ENCODE measurements around the gene B4GALT6. TPM values are rescaled to one million over a fixed set of nuclear protein-coding genes. Genes with fewer than 3 reads are reported as not detected.

B4GALT6 gene
- total RNA-seq, 1 donor from 2014 or later, result 0.32 TPM

GRCh38 chr18:31722369-31722957, 38.1 kb upstream of the B4GALT6 start:
- Histone ChIP-seq H3K4me3 (no peak overlapping the region), H3K9me3 (no peaks in the 10 kb centered on the region), H3K27me3 (no peaks in the 10 kb centered on the region), H3K36me3 (no peaks in the 10 kb centered on the region), H3K27ac (no peak overlapping the region), H3K4me1 (peaks cover 0 to 10% of the 10 kb centered on the region in 2 donors)
- intact Hi-C loops (cut with DNase I), result loop anchor here (2.0 to 5.0 kb wide), 3 partner anchors 38 to 235 kb away; partner anchors contain the start of gene B4GALT6
- TF ChIP-seq CTCF (IDR thresholded peaks at IDR 0.05), result peak; percentile 44 to 86 (median 79)
- peak; percentile 16 to 89 for DNase-seq (ENCODE audit: low spot score in 2 of 2)

DNA sequence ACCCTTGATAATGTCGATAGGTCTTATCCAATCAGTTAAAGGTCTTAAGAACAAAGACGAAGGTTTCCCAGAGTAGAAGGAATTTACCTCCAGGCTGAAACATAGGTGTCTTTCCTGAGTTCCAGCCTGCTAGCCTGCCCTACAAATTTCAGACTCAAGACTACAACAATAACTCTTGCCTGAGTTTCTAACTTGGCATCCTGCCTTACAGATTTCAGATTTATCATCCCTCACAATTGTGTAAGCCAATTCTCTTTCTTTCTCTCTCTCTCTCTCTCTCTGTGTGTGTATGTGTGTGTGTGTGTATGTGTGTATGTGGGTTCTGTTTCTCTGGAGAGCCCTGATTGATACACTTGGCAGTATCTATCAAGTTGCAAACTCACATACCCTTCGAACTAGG, 37.2 kb upstream of the B4GALT6 start:
- Histone ChIP-seq H3K9me3 (no peaks in the 10 kb centered on the region), H3K36me3 (no peaks in the 10 kb centered on the region), H3K4me1 (peaks cover 0 to 10% of the 10 kb centered on the region in 2 donors), H3K27me3 (no peaks in the 10 kb centered on the region), H3K27ac (no peak overlapping the region), H3K4me3 (no peak overlapping the region)
- no peak for DNase-seq (ENCODE audit: low spot score in 2 of 2)
- TF ChIP-seq CTCF (IDR thresholded peaks at IDR 0.05), result no peak
- intact Hi-C loops (cut with DNase I), result loop anchor here (5.0 kb wide), 2 partner anchors 164 to 236 kb away; no protein-coding TSS in a partner anchor

DNA sequence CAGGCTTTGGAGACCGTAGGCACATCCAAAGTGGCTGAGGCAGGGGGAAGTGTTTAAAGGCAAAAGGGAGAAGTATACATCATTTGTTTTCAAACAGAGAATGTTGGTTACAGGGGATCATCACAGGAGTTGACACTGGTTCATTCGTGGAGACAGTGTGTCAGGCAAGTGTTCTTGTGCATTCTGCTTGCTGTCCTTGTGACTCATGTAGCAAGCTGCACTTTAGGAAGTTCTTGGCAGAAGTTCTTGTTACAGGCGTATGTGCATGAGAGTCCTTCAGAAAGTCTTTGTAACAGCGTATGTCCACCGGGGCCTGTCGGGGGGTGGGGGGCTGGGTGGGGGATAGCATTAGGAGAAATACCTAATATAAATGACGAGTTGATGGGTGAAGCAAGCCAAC, 36.5 kb upstream of the B4GALT6 start:
- Histone ChIP-seq H3K36me3 (no peaks in the 10 kb centered on the region), H3K4me1 (peaks cover 0 to 10% of the 10 kb centered on the region in 2 donors), H3K9me3 (no peaks in the 10 kb centered on the region), H3K27ac (no peak overlapping the region), H3K4me3 (no peak overlapping the region), H3K27me3 (no peaks in the 10 kb centered on the region)
- intact Hi-C loops (cut with DNase I), result loop anchor here (5.0 kb wide), 2 partner anchors 164 to 236 kb away; no protein-coding TSS in a partner anchor
- no peak for TF ChIP-seq CTCF (IDR thresholded peaks at IDR 0.05)
- no peak for DNase-seq (ENCODE audit: low spot score in 2 of 2)

DNA sequence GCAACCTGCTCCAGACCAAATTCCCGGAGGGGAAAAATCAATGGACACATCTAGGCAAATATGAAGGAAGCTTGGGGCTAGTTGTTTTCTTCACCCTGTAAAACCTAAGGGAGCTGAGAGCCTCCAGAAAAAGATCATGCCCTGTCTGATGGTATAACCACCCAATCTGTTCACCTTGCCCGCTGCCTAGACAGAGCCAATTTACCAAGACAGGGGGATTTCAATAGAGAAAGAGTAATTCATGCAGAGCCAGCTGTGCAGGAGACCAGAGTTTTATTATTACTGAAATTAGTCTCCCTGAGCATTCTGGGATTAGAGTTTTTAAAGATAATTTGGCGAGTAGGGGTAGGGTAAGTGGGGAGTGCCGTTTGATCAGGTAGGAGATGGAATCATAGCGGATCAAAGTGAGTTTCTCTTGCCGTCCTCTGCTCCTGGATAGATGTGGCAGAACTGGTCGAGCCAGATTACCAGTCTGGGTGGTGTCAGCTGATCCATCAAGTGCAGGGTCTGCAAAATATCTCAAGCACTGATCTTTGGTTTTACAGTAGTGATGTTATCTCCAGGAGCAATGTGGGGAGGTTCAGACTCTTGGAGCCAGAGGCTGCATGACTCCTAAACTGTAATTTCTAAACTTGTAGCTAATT, 35.1 kb upstream of the B4GALT6 start:
- Histone ChIP-seq H3K4me1 (peaks cover 0 to 4% of the 10 kb centered on the region in 2 donors), H3K27ac (no peak overlapping the region), H3K27me3 (no peaks in the 10 kb centered on the region), H3K36me3 (no peaks in the 10 kb centered on the region), H3K9me3 (no peaks in the 10 kb centered on the region), H3K4me3 (no peak overlapping the region)
- no peak for TF ChIP-seq CTCF (IDR thresholded peaks at IDR 0.05)
- intact Hi-C loops (cut with DNase I), result loop anchor here (5.0 kb wide), 2 partner anchors 162 to 238 kb away; no protein-coding TSS in a partner anchor
- no peak for DNase-seq (ENCODE audit: low spot score in 2 of 2)

GRCh38 chr18:31718386-31718785, 34.0 kb upstream of the B4GALT6 start:
- no peak overlapping the region for H3K27ac ChIP-seq
- no peaks in the 10 kb centered on the region for H3K27me3 ChIP-seq
- intact Hi-C loops (cut with DNase I), result no loop called here
- no peak for TF ChIP-seq CTCF (IDR thresholded peaks at IDR 0.05)
- peaks cover 0 to 4% of the 10 kb centered on the region in 2 donors for H3K4me1 ChIP-seq
- no peaks in the 10 kb centered on the region for H3K36me3 ChIP-seq
- no peaks in the 10 kb centered on the region for H3K9me3 ChIP-seq
- H3K4me3 ChIP-seq, result no peak overlapping the region
- DNase-seq (ENCODE audit: low spot score in 2 of 2), result no peak

All from ascending aorta (tissue), 2 donors.